IPS-15b (cell line): ENCODE results near the gene SOBP.
"Not testable (repeated sequence)": the region's sequence is repeated elsewhere in the genome, so short reads cannot be mapped to it uniquely, and the experiment has no call there.

ENCODE experiments used
- H3K27me3 ChIP-seq: one replicate; pipeline ENCODE4 v1.6.1; 2013; ENCODE audit warnings: low read length; ENCODE audit not compliant: control insufficient read depth, insufficient read depth
- H3K36me3 ChIP-seq: one replicate; pipeline ENCODE4 v1.6.1; 2013; ENCODE audit warnings: low read length; ENCODE audit not compliant: control insufficient read depth, insufficient read depth
- H3K4me1 ChIP-seq: one replicate; pipeline ENCODE4 v1.6.1; 2013; ENCODE audit warnings: mild to moderate bottlenecking, low read length; ENCODE audit not compliant: control insufficient read depth, insufficient read depth
- H3K4me3 ChIP-seq: one replicate; pipeline ENCODE4 v1.5.1; 2013; ENCODE audit warnings: low read depth, low read length
- H3K9ac ChIP-seq: one replicate; pipeline ENCODE4 v1.6.1; 2013; ENCODE audit warnings: low read depth, mild to moderate bottlenecking, low read length
- H3K9me3 ChIP-seq: one replicate; pipeline ENCODE4 v1.6.1; 2013; ENCODE audit warnings: mild to moderate bottlenecking, low read length; ENCODE audit not compliant: control insufficient read depth, insufficient read depth

The SOBP gene

DNA sequence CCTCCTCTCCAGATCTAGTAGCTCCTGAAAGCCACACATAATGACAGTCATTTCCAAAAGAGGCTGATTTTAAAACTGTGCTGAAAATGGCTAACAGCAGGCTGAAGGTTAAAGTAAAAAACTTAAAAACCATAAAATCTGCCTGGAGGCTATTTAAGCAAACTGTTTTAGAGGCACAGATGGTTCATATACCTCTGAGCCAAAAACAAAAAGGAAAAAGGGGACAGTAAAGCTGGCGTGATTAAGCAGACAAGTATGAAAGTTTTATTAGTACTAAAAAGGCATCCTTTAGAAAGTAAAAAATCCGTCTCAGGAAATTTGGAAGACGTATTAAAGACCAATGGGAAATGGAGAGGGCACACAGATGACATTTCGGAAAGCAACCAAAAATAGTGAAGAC, 55.8 kb downstream of the SOBP start:
- H3K9me3 ChIP-seq = no peaks in the 10 kb centered on the region

DNA sequence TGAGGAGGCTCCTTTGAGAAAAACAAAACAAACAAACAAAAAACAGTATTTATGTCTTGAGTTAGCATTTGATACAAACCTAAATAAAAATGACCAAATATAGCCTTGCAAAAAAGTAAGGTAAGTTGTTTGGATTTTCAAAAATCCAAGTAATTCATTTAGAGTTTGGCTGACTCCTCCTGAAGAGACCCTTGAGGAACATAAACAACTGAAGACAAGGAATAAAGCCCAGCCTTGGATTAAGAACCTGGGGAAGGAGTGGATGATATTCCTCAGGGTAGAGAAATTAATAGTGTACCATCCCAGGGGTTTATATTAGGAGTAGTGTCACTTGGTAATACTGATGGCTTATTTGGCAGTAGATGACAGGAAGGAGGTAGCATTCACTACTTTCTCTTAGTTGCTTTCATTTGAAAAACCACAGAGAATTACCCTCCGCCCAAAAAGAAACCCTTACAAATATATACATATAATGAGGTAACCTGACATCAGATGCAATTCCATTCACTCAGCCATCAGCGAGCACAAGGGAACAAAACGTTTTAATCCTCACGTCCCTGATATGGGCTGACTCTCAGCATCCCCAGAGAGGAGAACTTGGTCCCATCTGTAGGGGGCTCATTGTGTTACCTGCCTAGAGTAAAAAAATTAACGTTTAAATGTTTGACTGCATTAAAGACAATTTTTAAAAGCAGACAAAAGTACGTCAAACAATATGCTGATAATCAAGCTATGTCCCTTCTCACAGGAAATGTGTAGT, 57.0 kb downstream of the SOBP start:
- Histone ChIP-seq H3K36me3 (no peaks in the 10 kb centered on the region), H3K4me3 (no peak overlapping the region), H3K4me1 (peaks cover 3% of the 10 kb centered on the region), H3K27me3 (no peaks in the 10 kb centered on the region), H3K9me3 (no peaks in the 10 kb centered on the region), H3K9ac (no peak overlapping the region)

More for the DNA sequence above, 55.8 kb downstream of the SOBP start:
- H3K4me3 ChIP-seq = no peak overlapping the region
- H3K9ac ChIP-seq = no peak overlapping the region
- no peaks in the 10 kb centered on the region for H3K36me3 ChIP-seq
- no peaks in the 10 kb centered on the region for H3K27me3 ChIP-seq
- H3K4me1 ChIP-seq = peaks cover 3% of the 10 kb centered on the region

DNA sequence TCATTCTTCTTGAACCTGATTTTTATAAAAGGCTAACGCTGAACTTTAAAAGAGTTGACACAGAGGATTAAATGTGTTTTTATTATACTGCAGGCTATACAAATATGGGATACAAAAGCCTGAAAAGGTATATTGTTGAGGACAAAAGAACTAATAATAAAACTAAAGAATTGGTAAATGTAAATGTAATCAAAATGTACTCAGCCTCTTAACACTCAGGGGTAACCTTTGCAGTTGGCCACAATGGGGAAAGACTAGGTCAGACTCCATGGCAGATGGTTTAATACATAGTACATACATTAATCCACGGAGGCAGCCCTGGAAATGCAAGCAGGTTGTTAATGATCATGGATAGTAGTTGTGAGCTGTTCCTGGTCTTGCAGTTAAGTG, 57.5 kb downstream of the SOBP start:
- no peaks in the 10 kb centered on the region for H3K9me3 ChIP-seq
- no peaks in the 10 kb centered on the region for H3K27me3 ChIP-seq
- H3K36me3 ChIP-seq = no peaks in the 10 kb centered on the region
- no peak overlapping the region for H3K9ac ChIP-seq
- H3K4me3 ChIP-seq = no peak overlapping the region
- peaks cover 3% of the 10 kb centered on the region for H3K4me1 ChIP-seq

- H3K36me3 ChIP-seq = no peaks in the 10 kb centered on the region
- H3K9me3 ChIP-seq = no peaks in the 10 kb centered on the region
- peaks cover 2% of the 10 kb centered on the region for H3K4me1 ChIP-seq
- H3K4me3 ChIP-seq = no peak overlapping the region
- no peaks in the 10 kb centered on the region for H3K27me3 ChIP-seq
- H3K9ac ChIP-seq = no peak overlapping the region
Measured at GRCh38 chr6:107550241-107550840, 60.4 kb downstream of the SOBP start.

GRCh38 chr6:107550906-107551305, 61.0 kb downstream of the SOBP start:
- no peaks in the 10 kb centered on the region for H3K36me3 ChIP-seq
- no peaks in the 10 kb centered on the region for H3K27me3 ChIP-seq
- H3K9me3 ChIP-seq = no peaks in the 10 kb centered on the region
- H3K4me1 ChIP-seq = no peaks in the 10 kb centered on the region
- H3K4me3 ChIP-seq = no peak overlapping the region
- no peak overlapping the region for H3K9ac ChIP-seq

DNA sequence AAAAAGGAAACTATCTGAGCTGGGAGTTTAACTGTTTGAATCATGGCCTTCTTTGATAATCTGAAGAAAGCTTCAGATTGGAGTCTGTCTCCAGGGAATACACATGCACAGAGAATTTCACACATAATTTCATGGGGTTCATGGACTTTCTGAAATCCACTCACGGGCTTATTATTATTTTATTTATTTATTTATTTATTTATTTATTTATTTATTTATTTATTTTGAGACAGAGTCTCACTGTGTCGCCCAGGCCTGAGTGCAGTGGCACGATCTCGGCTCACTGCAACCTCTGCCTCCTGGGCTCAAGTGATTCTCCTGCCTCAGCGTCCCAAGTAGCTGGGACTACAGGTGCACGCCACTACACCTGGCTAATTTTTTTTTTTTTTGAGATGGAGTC, 63.2 kb downstream of the SOBP start:
- H3K9ac ChIP-seq, H3K27me3 ChIP-seq, H3K36me3 ChIP-seq, H3K9me3 ChIP-seq, H3K4me1 ChIP-seq, H3K4me3 ChIP-seq: not testable (repeated sequence)

DNA sequence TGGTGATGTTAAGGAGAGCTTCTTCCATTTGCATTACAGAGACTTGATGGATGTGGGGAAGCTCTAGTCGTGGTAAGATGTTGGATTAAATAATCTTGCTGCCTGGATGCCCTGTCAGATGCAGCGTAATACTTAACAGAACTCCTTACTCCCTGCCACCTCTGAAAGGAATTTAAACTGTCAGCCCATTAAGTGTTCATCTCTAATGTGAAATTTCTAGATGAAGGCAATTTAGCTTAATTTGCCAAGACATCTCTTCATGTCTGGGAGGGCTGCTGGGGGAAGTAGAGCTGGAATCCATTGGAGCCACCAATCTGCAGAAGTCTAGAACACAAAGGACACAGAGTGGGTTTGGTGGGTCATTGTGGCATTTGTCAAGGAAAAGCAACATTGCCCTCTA, 64.4 kb downstream of the SOBP start:
- Histone ChIP-seq H3K9ac (no peak overlapping the region), H3K27me3 (no peaks in the 10 kb centered on the region), H3K9me3 (no peaks in the 10 kb centered on the region), H3K36me3 (no peaks in the 10 kb centered on the region), H3K4me1 (no peaks in the 10 kb centered on the region), H3K4me3 (no peak overlapping the region)

- H3K27me3 ChIP-seq = no peaks in the 10 kb centered on the region
- H3K4me1 ChIP-seq = no peaks in the 10 kb centered on the region
- no peaks in the 10 kb centered on the region for H3K36me3 ChIP-seq
Measured at GRCh38 chr6:107554918-107555317, 65.0 kb downstream of the SOBP start.

GRCh38 chr6:107555449-107555848, 65.5 kb downstream of the SOBP start:
- no peaks in the 10 kb centered on the region for H3K36me3 ChIP-seq

More at GRCh38 chr6:107554918-107555317, 65.0 kb downstream of the SOBP start:
- Histone ChIP-seq H3K4me3 (no peak overlapping the region), H3K9ac (no peak overlapping the region), H3K9me3 (no peaks in the 10 kb centered on the region)

DNA sequence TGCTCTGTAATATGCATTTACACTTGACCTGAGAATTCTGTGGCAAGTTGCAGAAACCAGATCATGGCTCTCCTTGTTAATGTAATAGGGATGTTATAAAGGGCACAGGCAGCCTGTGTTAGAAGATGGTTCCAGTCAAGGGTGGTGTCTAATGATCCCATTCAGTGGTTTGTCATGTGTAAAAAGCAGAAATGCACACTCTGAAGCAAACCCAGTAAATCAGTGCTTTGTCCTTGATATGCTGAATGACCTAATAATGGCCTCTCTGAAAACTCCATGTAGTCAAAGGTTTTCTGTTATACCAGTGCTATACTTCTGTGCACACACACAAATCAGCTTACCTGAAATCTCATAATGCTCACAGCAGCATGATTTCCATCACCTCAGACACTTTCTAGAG, 66.2 kb downstream of the SOBP start:
- H3K9ac ChIP-seq = no peak overlapping the region
- H3K9me3 ChIP-seq = no peaks in the 10 kb centered on the region
- no peak overlapping the region for H3K4me3 ChIP-seq
- no peaks in the 10 kb centered on the region for H3K36me3 ChIP-seq
- H3K4me1 ChIP-seq = peaks cover 5% of the 10 kb centered on the region
- H3K27me3 ChIP-seq = no peaks in the 10 kb centered on the region

More at GRCh38 chr6:107555449-107555848, 65.5 kb downstream of the SOBP start:
- H3K4me1 ChIP-seq = no peaks in the 10 kb centered on the region
- no peaks in the 10 kb centered on the region for H3K9me3 ChIP-seq
- H3K4me3 ChIP-seq = no peak overlapping the region
- no peaks in the 10 kb centered on the region for H3K27me3 ChIP-seq
- H3K9ac ChIP-seq = no peak overlapping the region

GRCh38 chr6:107557698-107558097, 67.8 kb downstream of the SOBP start:
- Histone ChIP-seq H3K36me3 (no peaks in the 10 kb centered on the region), H3K4me1 (peaks cover 7% of the 10 kb centered on the region), H3K9ac (no peak overlapping the region), H3K27me3 (no peaks in the 10 kb centered on the region), H3K4me3 (no peak overlapping the region), H3K9me3 (no peaks in the 10 kb centered on the region)

DNA sequence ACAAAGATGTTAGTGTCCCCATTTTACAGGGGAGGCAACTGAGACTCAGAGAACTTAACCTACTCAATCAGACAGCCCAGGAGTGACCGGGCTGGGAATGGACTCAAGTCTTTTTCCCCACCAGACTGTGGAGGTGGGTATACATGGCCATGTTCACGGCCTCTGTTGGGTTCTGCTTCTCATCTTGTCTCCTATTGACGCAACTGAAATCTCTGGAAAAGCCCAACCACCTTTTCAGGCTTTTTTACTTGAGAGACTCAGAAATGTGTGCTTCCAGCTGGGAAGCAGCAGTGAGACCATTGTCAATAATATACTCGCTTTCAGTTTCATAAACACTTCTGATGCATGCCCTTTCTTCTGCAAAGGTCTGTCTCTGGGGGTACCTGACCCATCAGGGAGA, 70.7 kb downstream of the SOBP start:
- Histone ChIP-seq H3K36me3 (no peaks in the 10 kb centered on the region), H3K9ac (no peak overlapping the region), H3K4me3 (no peak overlapping the region), H3K27me3 (no peaks in the 10 kb centered on the region), H3K4me1 (peaks cover 7% of the 10 kb centered on the region), H3K9me3 (no peaks in the 10 kb centered on the region)
